HG03571 (cell line): ENCODE measurements around the gene TMEFF2.

Source experiments
- ATAC-seq: cut with Tn5 transposase; IDR thresholded peaks from one replicate; pipeline ENCODE4 v1.9.1; 2021; ENCODE audit not compliant: unreplicated experiment

TMEFF2 gene

GRCh38 chr2:191977754-191978153 lies 217.0 kb downstream of the TMEFF2 start:
- no peak for ATAC-seq

GRCh38 chr2:191976436-191976835 lies 218.3 kb downstream of the TMEFF2 start:
- no peak for ATAC-seq

GRCh38 chr2:191974676-191975075 lies 220.1 kb downstream of the TMEFF2 start:
- ATAC-seq = no peak

GRCh38 chr2:191970867-191971266 lies 223.9 kb downstream of the TMEFF2 start:
- no peak for ATAC-seq

GRCh38 chr2:191968120-191968519 lies 226.6 kb downstream of the TMEFF2 start:
- ATAC-seq = no peak

- no peak for ATAC-seq
These were observed 229.0 kb downstream of the TMEFF2 start for GRCh38 chr2:191965733-191966132.

GRCh38 chr2:191961556-191961955 lies 233.2 kb downstream of the TMEFF2 start:
- no peak for ATAC-seq

- no peak for ATAC-seq
These were observed 235.5 kb downstream of the TMEFF2 start for GRCh38 chr2:191959209-191959608.

GRCh38 chr2:191957996-191958860 lies 236.5 kb downstream of the TMEFF2 start:
- no peak for ATAC-seq

GRCh38 chr2:191954451-191954850 lies 240.3 kb downstream of the TMEFF2 start:
- no peak for ATAC-seq

- no peak for ATAC-seq
These were observed 242.0 kb downstream of the TMEFF2 start for GRCh38 chr2:191952515-191953270.

GRCh38 chr2:191951832-191952231 lies 242.9 kb downstream of the TMEFF2 start:
- no peak for ATAC-seq

- ATAC-seq = no peak
These were observed 243.4 kb downstream of the TMEFF2 start for GRCh38 chr2:191951376-191951775.

GRCh38 chr2:191950132-191950874 lies 244.4 kb downstream of the TMEFF2 start:
- ATAC-seq = no peak

- ATAC-seq = no peak
These were observed 247.5 kb downstream of the TMEFF2 start for GRCh38 chr2:191947235-191947634.

- ATAC-seq = no peak
These were observed 248.1 kb downstream of the TMEFF2 start for GRCh38 chr2:191946471-191947182.

GRCh38 chr2:191945623-191946022 lies 249.1 kb downstream of the TMEFF2 start:
- ATAC-seq = no peak

GRCh38 chr2:191942739-191943103 lies 252.0 kb downstream of the TMEFF2 start:
- no peak for ATAC-seq

- no peak for ATAC-seq
These were observed 252.5 kb downstream of the TMEFF2 start for GRCh38 chr2:191942090-191942738.

- no peak for ATAC-seq
These were observed 253.3 kb downstream of the TMEFF2 start for GRCh38 chr2:191941376-191941929.
